Lung (tissue), 12 donors: ENCODE measurements around the gene DNAH12. TPM values are rescaled to one million over a fixed set of nuclear protein-coding genes. Genes with fewer than 3 reads are reported as not detected.

ENCODE experiments used
- ATAC-seq: fragments of 200-7000 bp; cut with Tn5 transposase; one replicate; pipeline ENCODE4 v1.9.1; 2020; ENCODE audit warnings: moderate number of reproducible peaks; ENCODE audit not compliant: insufficient read depth, low FRiP score
- DNase-seq, 3 donors: peaks; one replicate each; pipeline ENCODE4 v3.0.0-alpha.2; 2013 to 2017
- H3K27ac ChIP-seq, 2 donors: one replicate each; pipeline ENCODE4 v1.5.1; 2013; ENCODE audit warnings: mild to moderate bottlenecking in 2 of 2, moderate library complexity in 2 of 2, control low read depth in 1 of 2, inconsistent platforms in 1 of 2, low read depth in 1 of 2, low read length in 1 of 2
- H3K27me3 ChIP-seq, 3 donors: one replicate each; pipeline ENCODE4 v1.5.1; 2013; ENCODE audit warnings: low read length in 2 of 3; ENCODE audit not compliant: control insufficient read depth in 3 of 3, insufficient read depth in 3 of 3
- H3K36me3 ChIP-seq, 4 donors: one replicate each; pipeline ENCODE4 v1.5.1; 2013; ENCODE audit warnings: low read length in 4 of 4, mild to moderate bottlenecking in 1 of 4, moderate library complexity in 1 of 4; ENCODE audit not compliant: control insufficient read depth in 4 of 4, insufficient read depth in 4 of 4
- H3K4me1 ChIP-seq, 5 donors: one replicate each; pipeline ENCODE4 v1.5.1; 2013; ENCODE audit warnings: low read length in 5 of 5, mild to moderate bottlenecking in 2 of 5, moderate library complexity in 1 of 5; ENCODE audit not compliant: control insufficient read depth in 5 of 5, insufficient read depth in 5 of 5
- H3K4me3 ChIP-seq: one replicate; pipeline ENCODE4 v1.5.1; 2013; ENCODE audit warnings: mild to moderate bottlenecking, control low read depth, moderate library complexity
- H3K9ac ChIP-seq, 2 donors: one replicate each; pipeline ENCODE4 v1.5.1; 2013; ENCODE audit warnings: low read length in 2 of 2, control low read depth in 1 of 2; ENCODE audit not compliant: insufficient read depth in 1 of 2
- H3K9me3 ChIP-seq, 4 donors: one replicate each; pipeline ENCODE4 v1.5.1; 2013; ENCODE audit warnings: low read length in 3 of 4, mild to moderate bottlenecking in 1 of 4, moderate library complexity in 1 of 4; ENCODE audit not compliant: control insufficient read depth in 4 of 4, insufficient read depth in 3 of 4
- CTCF ChIP-seq: IDR thresholded peaks from 2 replicates; pipeline ENCODE4 v1.5.1; 2012; ENCODE audit warnings: mild to moderate bottlenecking; ENCODE audit errors: control extremely low read depth, extremely low read depth
- WGBS, 2 donors: extraction: QIAGEN DNeasy Blood & Tissue Kit; methylation state at CpG; one replicate each; pipeline ENCODE4 v1.1.7; 2013; 5-methylcytosine and 5-hydroxymethylcytosine counted together
- polyA plus RNA-seq, 2 donors: library from polyadenylated mRNA; stranded (reverse); fragments of 200-250 nt; gene quantifications; one replicate each; pipeline ENCODE4 v1.2.1, GENCODE V29; 2013
- total RNA-seq, 2 donors: library from RNA; depleted of rRNA in 1 of 2; stranded (reverse); fragments of >200 nt in 1 of 2; gene quantifications; one replicate each; pipeline ENCODE4 v1.2.1, GENCODE V29; 2014 to 2021
- donor health status: control.
- donor health status: control.
- donor health status: Bipolar disorder and iron deficiency.
- donor health status: healthy.
- donor health status: DM: yes; HTN: yes; CAD: no.

Gene DNAH12
- total and polyA plus RNA-seq, 4 donors: 3.3 to 37.8 (median 10.7) TPM

DNA sequence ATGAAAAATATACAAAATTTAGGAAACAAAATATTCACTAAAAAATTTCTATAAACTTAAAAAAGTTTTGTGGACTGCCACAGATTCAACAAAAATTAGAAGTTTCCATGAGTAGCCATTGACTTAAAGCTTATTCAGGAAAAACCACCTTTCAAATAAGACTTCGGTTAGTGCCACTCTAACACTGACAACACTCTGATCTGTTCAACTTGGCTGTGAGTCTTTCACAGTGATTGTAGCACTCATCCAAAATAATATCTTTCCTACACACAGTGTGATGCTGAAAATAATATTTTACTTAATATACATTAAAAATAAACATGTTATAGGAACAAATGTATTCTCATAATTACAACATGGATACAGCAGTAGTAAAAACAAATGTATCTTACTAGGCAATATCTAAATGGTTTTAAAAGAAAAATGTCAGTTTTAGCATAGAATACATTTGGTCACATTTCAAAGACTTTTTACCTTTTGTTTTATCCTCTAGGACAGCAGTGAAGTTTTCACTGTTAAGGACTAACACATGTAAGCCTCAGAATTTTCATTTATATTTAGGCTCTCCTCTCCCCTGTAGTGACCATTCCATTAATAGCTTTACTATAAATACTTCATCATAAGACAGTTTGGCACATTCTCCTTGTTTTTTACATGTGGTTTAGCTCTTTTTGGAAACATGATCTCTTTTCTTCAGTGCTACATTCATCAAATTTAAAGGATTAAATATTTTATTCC lies 251.8 kb downstream of the DNAH12 start, which contains the start of gene ASB14:
Gene ASB14, minus strand, starts transcription at position 527 of the 738 bp plus-strand sequence. CDS start 652 bp downstream, outside the sequence.
- H3K9me3 ChIP-seq: no peaks in the 10 kb centered on the region
- H3K4me1 ChIP-seq: peaks cover 0 to 2% (median 0%) of the 10 kb centered on the region in 5 donors
- H3K4me3 ChIP-seq: no peak within 1 kb of the TSS
- no peak within 1 kb of the TSS for H3K9ac ChIP-seq
- DNase-seq (no peak), ATAC-seq (no peak)
- no peaks in the 10 kb centered on the region for H3K27me3 ChIP-seq
- H3K36me3 ChIP-seq: no peaks in the 10 kb centered on the region
- no peak for TF ChIP-seq CTCF
- peak within 1 kb of the TSS in 1 of 2 donors; percentile 45 for H3K27ac ChIP-seq
- 92 to 97% methylated on average over 1 of the region's 1 CpG for WGBS, 2 donors

DNA sequence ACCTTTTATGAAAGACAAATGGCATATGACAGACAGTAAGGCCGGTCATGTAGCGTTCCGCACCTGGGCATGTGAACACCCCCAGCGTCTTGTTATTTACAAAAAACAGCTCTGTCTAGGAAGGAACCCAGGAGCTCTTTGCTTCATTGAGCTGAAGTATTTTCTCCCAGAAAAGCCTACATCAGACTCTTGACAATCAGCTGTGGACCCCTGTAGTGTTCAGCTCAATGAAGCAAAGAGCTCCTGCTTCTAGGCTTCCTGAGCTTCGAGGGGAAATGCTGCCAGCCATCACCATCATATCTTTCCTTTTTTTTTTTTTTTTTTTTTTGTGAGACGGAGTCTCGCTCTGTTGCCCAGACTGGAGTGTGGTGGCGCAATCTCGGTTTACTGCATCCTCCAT lies 255.7 kb downstream of the DNAH12 start:
- Histone ChIP-seq H3K4me1 (peaks cover 0 to 2% (median 0%) of the 10 kb centered on the region in 5 donors), H3K36me3 (no peaks in the 10 kb centered on the region), H3K9me3 (no peaks in the 10 kb centered on the region), H3K4me3 (no peak overlapping the region), H3K27ac (no peak overlapping the region), H3K9ac (no peak overlapping the region), H3K27me3 (no peaks in the 10 kb centered on the region)
- ATAC-seq (no peak), DNase-seq (no peak)
- WGBS, 2 donors: 88% methylated on average over 9 of the region's 9 CpGs
- TF ChIP-seq CTCF: no peak

DNA sequence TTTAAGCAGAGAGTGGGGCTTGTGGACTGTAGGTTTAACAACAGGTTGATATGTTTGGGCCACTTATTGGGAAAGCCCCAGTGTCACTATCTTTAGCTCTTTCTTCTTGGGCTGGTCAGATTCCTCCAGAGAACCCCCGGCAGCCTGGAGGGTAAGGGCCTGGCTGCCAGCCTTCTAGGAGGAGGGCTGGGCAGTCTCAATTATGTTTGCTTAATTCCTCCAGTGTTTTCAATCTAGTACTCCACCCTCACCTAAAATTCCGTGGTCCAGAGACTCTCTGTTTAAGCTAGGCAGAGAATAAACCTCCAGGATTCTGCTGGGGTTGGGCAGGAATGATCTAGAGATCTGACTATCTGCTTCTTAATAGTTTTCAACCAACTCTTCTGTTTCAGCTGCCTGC lies 256.9 kb downstream of the DNAH12 start:
- no peaks in the 10 kb centered on the region for H3K9me3 ChIP-seq
- WGBS, 2 donors: 56 to 74% methylated on average over 2 of the region's 2 CpGs
- ATAC-seq: no peak

More for the DNA sequence above, 256.9 kb downstream of the DNAH12 start:
- H3K4me3 ChIP-seq: no peak overlapping the region
- peaks cover 0 to 2% (median 0%) of the 10 kb centered on the region in 4 donors for H3K36me3 ChIP-seq
- peaks cover 0 to 4% (median 0%) of the 10 kb centered on the region in 5 donors for H3K4me1 ChIP-seq
- no peak overlapping the region for H3K9ac ChIP-seq
- no peaks in the 10 kb centered on the region for H3K27me3 ChIP-seq
- no peak for TF ChIP-seq CTCF
- no peak overlapping the region for H3K27ac ChIP-seq
- DNase-seq: no peak
